WTC11 (cell line): ENCODE data around the gene FMR1. TPM values are rescaled to one million over a fixed set of nuclear protein-coding genes. Genes with fewer than 3 reads are reported as not detected.

Experiments used
- ATAC-seq: fragments of 200-7000 bp; cut with Tn5 transposase; 2 replicates; pipeline ENCODE4 v1.10.0; 2021; ENCODE audit warnings: mild to moderate bottlenecking, moderate library complexity
- CTCF ChIA-PET: fragments of 300-600 bp; sonication (Branson Sonifier 250); formaldehyde crosslinking; loops from one replicate; lab custom pipeline; 2021; ENCODE audit warnings: antibody characterized with exemption; lab: Charles Lee
- POLR2A ChIA-PET: fragments of 350-600 bp; sonication (Branson Sonifier 250); formaldehyde crosslinking; loops from one replicate; lab custom pipeline; 2021; ENCODE audit warnings: antibody characterized with exemption; lab: Charles Lee
- DNase-seq: peaks from one replicate; pipeline ENCODE4 v3.0.0; 2021; ENCODE audit warnings: low spot score
- H3K27ac Mint-ChIP-seq: 2 replicates; pipeline ENCODE4 v1.8.0; 2021; ENCODE audit warnings: mixed read lengths
- H3K27me3 Mint-ChIP-seq: 2 replicates; pipeline ENCODE4 v1.8.0; 2021; ENCODE audit warnings: low read depth, mild to moderate bottlenecking, moderate library complexity, mixed read lengths
- H3K36me3 Mint-ChIP-seq: 2 replicates; pipeline ENCODE4 v1.8.0; 2021; ENCODE audit warnings: mixed read lengths
- H3K4me1 Mint-ChIP-seq: 2 replicates; pipeline ENCODE4 v1.8.0; 2022; ENCODE audit warnings: mixed read lengths
- H3K4me3 Mint-ChIP-seq: 2 replicates; pipeline ENCODE4 v1.8.0; 2021; ENCODE audit warnings: mild to moderate bottlenecking, moderate library complexity, mixed read lengths
- H3K9me3 Mint-ChIP-seq: 2 replicates; pipeline ENCODE4 v1.8.0; 2021; ENCODE audit warnings: mixed read lengths
- ELF4 ChIP-seq: sonication (generic); formaldehyde crosslinking; IDR thresholded peaks from 2 replicates; pipeline ENCODE4 v1.8.1; 2022; ENCODE audit warnings: low read depth, mild to moderate bottlenecking, moderate library complexity, missing genetic modification reagents
- FOXP1 ChIP-seq: sonication (generic); formaldehyde crosslinking; IDR thresholded peaks from 2 replicates; pipeline ENCODE4 v1.8.0; 2022; ENCODE audit warnings: missing genetic modification reagents, mild to moderate bottlenecking, moderate library complexity, borderline replicate concordance
- HMGA2 ChIP-seq: fragments of 250-450 bp; sonication (Bioruptor Pico); IDR thresholded peaks from 2 replicates; pipeline ENCODE4 v1.4.0; 2021; ENCODE audit warnings: mild to moderate bottlenecking, moderate library complexity
- JUN ChIP-seq: sonication (generic); formaldehyde crosslinking; IDR thresholded peaks from 2 replicates; pipeline ENCODE4 v1.8.0; 2023; ENCODE audit warnings: mild to moderate bottlenecking, missing genetic modification reagents
- KAT7 ChIP-seq: sonication (generic); formaldehyde crosslinking; IDR thresholded peaks from 2 replicates; pipeline ENCODE4 v1.8.1; 2023; ENCODE audit warnings: missing genetic modification reagents, mild to moderate bottlenecking, borderline replicate concordance
- NFYB ChIP-seq: sonication (generic); formaldehyde crosslinking; conservative IDR thresholded peaks from 2 replicates; pipeline ENCODE4 v1.8.0; 2022; ENCODE audit warnings: low read depth, missing genetic modification reagents
- NR1H2 ChIP-seq: sonication (generic); formaldehyde crosslinking; IDR thresholded peaks from 2 replicates; pipeline ENCODE4 v1.9.0; 2021; ENCODE audit warnings: mild to moderate bottlenecking, moderate library complexity, missing genetic modification reagents
- NR2C2 ChIP-seq: sonication (generic); formaldehyde crosslinking; IDR thresholded peaks from 2 replicates; pipeline ENCODE4 v1.8.0; 2022; ENCODE audit warnings: mild to moderate bottlenecking, missing genetic modification reagents
- OVOL2 ChIP-seq: fragments of 250-450 bp; sonication (Bioruptor Pico); IDR thresholded peaks from 2 replicates; pipeline ENCODE4 v1.9.0; 2021; ENCODE audit warnings: mild to moderate bottlenecking, borderline replicate concordance
- TEAD4 ChIP-seq: sonication (generic); formaldehyde crosslinking; IDR thresholded peaks from 2 replicates; pipeline ENCODE4 v1.8.0; 2022; ENCODE audit warnings: mild to moderate bottlenecking, missing genetic modification reagents
- TP53 ChIP-seq: sonication (generic); formaldehyde crosslinking; IDR thresholded peaks from 2 replicates; pipeline ENCODE4 v1.8.1; 2023; ENCODE audit warnings: mild to moderate bottlenecking, missing genetic modification reagents
- USF1 ChIP-seq: sonication (generic); formaldehyde crosslinking; IDR thresholded peaks from 2 replicates; pipeline ENCODE4 v1.8.0; 2022; ENCODE audit warnings: mild to moderate bottlenecking, missing genetic modification reagents
- ZBTB21 ChIP-seq: sonication (generic); formaldehyde crosslinking; IDR thresholded peaks from 2 replicates; pipeline ENCODE4 v1.8.1; 2023; ENCODE audit warnings: mild to moderate bottlenecking, missing genetic modification reagents, borderline replicate concordance
- ZNF423 ChIP-seq: fragments of 250-450 bp; sonication (Bioruptor Pico); IDR thresholded peaks from 2 replicates; pipeline ENCODE4 v2.1.2; 2022; ENCODE audit warnings: mild to moderate bottlenecking, moderate library complexity
- ZNF512 ChIP-seq: sonication (generic); formaldehyde crosslinking; IDR thresholded peaks from 2 replicates; pipeline ENCODE4 v1.8.1; 2022; ENCODE audit warnings: missing genetic modification reagents, borderline replicate concordance
- total RNA-seq: library from RNA; stranded (reverse); gene quantifications from 3 replicates; pipeline ENCODE4 v1.2.3, GENCODE V29; 2021
- TF ChIP-seq, protein P1 (sequence below): sonication (generic); formaldehyde crosslinking; IDR thresholded peaks from 2 replicates; pipeline ENCODE4 v1.8.1; 2023; ENCODE audit warnings: mild to moderate bottlenecking, missing genetic modification reagents, borderline replicate concordance
- TF ChIP-seq, protein P2 (sequence below): sonication (generic); formaldehyde crosslinking; conservative IDR thresholded peaks from 2 replicates; pipeline ENCODE4 v1.8.1; 2023; ENCODE audit warnings: mild to moderate bottlenecking, low read depth, missing genetic modification reagents, moderate library complexity
- TF ChIP-seq, protein P3 (sequence below): sonication (generic); formaldehyde crosslinking; IDR thresholded peaks from 2 replicates; pipeline ENCODE4 v1.8.0; 2022; ENCODE audit warnings: mild to moderate bottlenecking, missing genetic modification reagents
- TF ChIP-seq, protein P4 (sequence below): sonication (generic); formaldehyde crosslinking; IDR thresholded peaks from 2 replicates; pipeline ENCODE4 v1.8.1; 2022; ENCODE audit warnings: low read depth, mild to moderate bottlenecking, moderate library complexity, missing genetic modification reagents, borderline replicate concordance

The FMR1 gene
- total RNA-seq, 1 experiment from 2014 or later = 32.7 TPM

- no peaks in the 10 kb centered on the region for H3K27me3 Mint-ChIP-seq
- peaks cover 22% of the 10 kb centered on the region for H3K36me3 Mint-ChIP-seq
- DNase-seq (no peak), ATAC-seq (no peak)
- H3K27ac Mint-ChIP-seq = no peak overlapping the region
- no peak overlapping the region for H3K4me3 Mint-ChIP-seq
- no peak for TF ChIP-seq NR1H2 (CRISPR knock-in tag)
- TF ChIP-seq TP53 = no peak
- TF ChIP-seq HMGA2 (CRISPR knock-in tag) = no peak
- H3K9me3 Mint-ChIP-seq = peaks cover 42% of the 10 kb centered on the region
- H3K4me1 Mint-ChIP-seq = no peaks in the 10 kb centered on the region
- ChIA-PET POLR2A (no interaction called here), CTCF (no interaction called here)
These were observed 19.8 kb upstream of the FMR1 start for GRCh38 chrX:147891896-147892295.

- H3K4me3 Mint-ChIP-seq = no peak overlapping the region
- no peaks in the 10 kb centered on the region for H3K4me1 Mint-ChIP-seq
- H3K27ac Mint-ChIP-seq = no peak overlapping the region
- DNase-seq = no peak
- H3K36me3 Mint-ChIP-seq = peaks cover 11% of the 10 kb centered on the region
- POLR2A ChIA-PET = no interaction called here
- peaks cover 36% of the 10 kb centered on the region for H3K9me3 Mint-ChIP-seq
- CTCF ChIA-PET = no interaction called here
- H3K27me3 Mint-ChIP-seq = no peaks in the 10 kb centered on the region
- ATAC-seq = no peak
- no peak for TF ChIP-seq ZNF423 (CRISPR knock-in tag)
- no peak for TF ChIP-seq TEAD4
- TF ChIP-seq, protein P1, sequence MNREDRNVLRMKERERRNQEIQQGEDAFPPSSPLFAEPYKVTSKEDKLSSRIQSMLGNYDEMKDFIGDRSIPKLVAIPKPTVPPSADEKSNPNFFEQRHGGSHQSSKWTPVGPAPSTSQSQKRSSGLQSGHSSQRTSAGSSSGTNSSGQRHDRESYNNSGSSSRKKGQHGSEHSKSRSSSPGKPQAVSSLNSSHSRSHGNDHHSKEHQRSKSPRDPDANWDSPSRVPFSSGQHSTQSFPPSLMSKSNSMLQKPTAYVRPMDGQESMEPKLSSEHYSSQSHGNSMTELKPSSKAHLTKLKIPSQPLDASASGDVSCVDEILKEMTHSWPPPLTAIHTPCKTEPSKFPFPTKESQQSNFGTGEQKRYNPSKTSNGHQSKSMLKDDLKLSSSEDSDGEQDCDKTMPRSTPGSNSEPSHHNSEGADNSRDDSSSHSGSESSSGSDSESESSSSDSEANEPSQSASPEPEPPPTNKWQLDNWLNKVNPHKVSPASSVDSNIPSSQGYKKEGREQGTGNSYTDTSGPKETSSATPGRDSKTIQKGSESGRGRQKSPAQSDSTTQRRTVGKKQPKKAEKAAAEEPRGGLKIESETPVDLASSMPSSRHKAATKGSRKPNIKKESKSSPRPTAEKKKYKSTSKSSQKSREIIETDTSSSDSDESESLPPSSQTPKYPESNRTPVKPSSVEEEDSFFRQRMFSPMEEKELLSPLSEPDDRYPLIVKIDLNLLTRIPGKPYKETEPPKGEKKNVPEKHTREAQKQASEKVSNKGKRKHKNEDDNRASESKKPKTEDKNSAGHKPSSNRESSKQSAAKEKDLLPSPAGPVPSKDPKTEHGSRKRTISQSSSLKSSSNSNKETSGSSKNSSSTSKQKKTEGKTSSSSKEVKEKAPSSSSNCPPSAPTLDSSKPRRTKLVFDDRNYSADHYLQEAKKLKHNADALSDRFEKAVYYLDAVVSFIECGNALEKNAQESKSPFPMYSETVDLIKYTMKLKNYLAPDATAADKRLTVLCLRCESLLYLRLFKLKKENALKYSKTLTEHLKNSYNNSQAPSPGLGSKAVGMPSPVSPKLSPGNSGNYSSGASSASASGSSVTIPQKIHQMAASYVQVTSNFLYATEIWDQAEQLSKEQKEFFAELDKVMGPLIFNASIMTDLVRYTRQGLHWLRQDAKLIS (CRISPR knock-in tag) = no peak
- no peak for TF ChIP-seq KAT7
- TF ChIP-seq ZBTB21 (CRISPR knock-in tag) = no peak
- TF ChIP-seq, protein P2, sequence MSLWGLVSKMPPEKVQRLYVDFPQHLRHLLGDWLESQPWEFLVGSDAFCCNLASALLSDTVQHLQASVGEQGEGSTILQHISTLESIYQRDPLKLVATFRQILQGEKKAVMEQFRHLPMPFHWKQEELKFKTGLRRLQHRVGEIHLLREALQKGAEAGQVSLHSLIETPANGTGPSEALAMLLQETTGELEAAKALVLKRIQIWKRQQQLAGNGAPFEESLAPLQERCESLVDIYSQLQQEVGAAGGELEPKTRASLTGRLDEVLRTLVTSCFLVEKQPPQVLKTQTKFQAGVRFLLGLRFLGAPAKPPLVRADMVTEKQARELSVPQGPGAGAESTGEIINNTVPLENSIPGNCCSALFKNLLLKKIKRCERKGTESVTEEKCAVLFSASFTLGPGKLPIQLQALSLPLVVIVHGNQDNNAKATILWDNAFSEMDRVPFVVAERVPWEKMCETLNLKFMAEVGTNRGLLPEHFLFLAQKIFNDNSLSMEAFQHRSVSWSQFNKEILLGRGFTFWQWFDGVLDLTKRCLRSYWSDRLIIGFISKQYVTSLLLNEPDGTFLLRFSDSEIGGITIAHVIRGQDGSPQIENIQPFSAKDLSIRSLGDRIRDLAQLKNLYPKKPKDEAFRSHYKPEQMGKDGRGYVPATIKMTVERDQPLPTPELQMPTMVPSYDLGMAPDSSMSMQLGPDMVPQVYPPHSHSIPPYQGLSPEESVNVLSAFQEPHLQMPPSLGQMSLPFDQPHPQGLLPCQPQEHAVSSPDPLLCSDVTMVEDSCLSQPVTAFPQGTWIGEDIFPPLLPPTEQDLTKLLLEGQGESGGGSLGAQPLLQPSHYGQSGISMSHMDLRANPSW (CRISPR knock-in tag) = no peak
- TF ChIP-seq, protein P3, sequence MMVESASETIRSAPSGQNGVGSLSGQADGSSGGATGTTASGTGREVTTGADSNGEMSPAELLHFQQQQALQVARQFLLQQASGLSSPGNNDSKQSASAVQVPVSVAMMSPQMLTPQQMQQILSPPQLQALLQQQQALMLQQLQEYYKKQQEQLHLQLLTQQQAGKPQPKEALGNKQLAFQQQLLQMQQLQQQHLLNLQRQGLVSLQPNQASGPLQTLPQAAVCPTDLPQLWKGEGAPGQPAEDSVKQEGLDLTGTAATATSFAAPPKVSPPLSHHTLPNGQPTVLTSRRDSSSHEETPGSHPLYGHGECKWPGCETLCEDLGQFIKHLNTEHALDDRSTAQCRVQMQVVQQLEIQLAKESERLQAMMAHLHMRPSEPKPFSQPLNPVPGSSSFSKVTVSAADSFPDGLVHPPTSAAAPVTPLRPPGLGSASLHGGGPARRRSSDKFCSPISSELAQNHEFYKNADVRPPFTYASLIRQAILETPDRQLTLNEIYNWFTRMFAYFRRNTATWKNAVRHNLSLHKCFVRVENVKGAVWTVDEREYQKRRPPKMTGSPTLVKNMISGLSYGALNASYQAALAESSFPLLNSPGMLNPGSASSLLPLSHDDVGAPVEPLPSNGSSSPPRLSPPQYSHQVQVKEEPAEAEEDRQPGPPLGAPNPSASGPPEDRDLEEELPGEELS (CRISPR knock-in tag) = no peak
- no peak for TF ChIP-seq FOXP1 (CRISPR knock-in tag)
- TF ChIP-seq, protein P4, sequence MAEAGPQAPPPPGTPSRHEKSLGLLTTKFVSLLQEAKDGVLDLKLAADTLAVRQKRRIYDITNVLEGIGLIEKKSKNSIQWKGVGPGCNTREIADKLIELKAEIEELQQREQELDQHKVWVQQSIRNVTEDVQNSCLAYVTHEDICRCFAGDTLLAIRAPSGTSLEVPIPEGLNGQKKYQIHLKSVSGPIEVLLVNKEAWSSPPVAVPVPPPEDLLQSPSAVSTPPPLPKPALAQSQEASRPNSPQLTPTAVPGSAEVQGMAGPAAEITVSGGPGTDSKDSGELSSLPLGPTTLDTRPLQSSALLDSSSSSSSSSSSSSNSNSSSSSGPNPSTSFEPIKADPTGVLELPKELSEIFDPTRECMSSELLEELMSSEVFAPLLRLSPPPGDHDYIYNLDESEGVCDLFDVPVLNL (CRISPR knock-in tag) = no peak
- no peak for TF ChIP-seq USF1 (CRISPR knock-in tag)
- TF ChIP-seq OVOL2 (CRISPR knock-in tag) = no peak
- no peak for TF ChIP-seq NFYB (CRISPR knock-in tag)
- no peak for TF ChIP-seq NR2C2 (CRISPR knock-in tag)
- TF ChIP-seq ELF4 (CRISPR knock-in tag) = no peak
- no peak for TF ChIP-seq ZNF512 (CRISPR knock-in tag)
- TF ChIP-seq JUN (CRISPR knock-in tag) = no peak
These were observed 18.0 kb upstream of the FMR1 start for GRCh38 chrX:147893741-147894140.
